Stimulated activated CD4-positive, alpha-beta T cell treated with anti-CD3 and anti-CD28 coated beads, TNF-alpha, amount 100 ng/mL, for 4 hours (primary cell): ENCODE results near the gene CD69.

Source experiments
- DNase-seq, 3 experiments: peaks; one replicate each; pipeline ENCODE4 v3.0.0-alpha.2; 2020; ENCODE audit warnings: low read depth in 3 of 3

The CD69 gene

DNA sequence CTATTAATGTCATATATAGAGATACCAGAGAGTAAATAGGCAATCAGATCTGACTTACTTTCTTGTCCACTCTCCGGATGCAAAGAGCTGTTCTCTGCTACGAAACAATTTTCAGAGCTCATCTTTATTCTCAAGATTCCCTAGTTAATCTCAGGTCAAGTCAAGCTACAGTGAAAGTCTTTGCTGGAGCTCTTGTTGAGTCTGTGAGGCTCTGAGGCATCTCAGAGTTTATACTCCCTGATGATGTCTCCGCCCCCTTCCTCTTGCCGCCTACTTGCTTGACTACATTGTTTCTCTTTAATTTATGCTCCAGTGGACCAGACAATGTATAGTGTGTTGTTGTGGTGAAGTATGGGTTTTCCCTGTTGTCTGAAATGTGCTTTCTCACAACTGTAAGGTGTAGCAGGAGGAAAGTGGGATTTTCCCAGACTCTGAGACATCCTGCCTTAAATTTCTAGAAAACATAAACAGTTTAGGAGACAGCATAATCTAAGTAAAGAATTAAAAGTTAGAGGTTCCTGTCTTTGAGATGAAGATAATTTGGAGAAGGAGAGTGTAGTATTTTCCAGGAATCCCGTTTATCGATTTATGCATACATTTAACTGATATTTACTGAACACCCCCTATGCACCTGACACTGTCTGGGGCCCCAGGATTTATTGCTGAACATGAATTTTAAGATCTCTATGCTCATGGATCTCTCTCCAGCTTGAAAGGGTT lies at the start of gene CD69:
TSS of gene CD69 (minus strand) at position 203 of the 720 bp plus-strand sequence. CDS start at position 122, 81 bp downstream.
- DNase-seq = peak in 2 of 3 experiments; percentile 65 to 76

DNA sequence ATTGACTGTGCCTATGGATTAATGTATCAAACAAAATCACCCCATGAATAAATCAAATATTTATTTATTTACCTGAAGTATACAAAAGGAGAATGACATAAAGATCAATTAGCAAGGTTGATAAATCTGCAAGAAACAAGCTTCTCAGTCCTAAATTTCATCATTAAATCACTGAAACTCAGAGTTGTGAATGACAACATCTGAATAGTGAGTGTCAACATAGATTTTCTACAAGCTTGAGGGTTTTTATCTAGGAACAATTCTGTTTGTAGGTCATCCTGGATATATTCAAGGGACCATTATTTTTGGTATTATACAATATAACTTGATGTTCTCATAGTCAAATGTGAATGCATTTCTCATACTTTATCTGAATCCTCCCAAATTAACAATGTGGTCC lies 49.2 kb upstream of the CD69 start:
- no peak for DNase-seq

GRCh38 chr12:9809338-9809737 lies 48.6 kb upstream of the CD69 start:
- DNase-seq = no peak

DNA sequence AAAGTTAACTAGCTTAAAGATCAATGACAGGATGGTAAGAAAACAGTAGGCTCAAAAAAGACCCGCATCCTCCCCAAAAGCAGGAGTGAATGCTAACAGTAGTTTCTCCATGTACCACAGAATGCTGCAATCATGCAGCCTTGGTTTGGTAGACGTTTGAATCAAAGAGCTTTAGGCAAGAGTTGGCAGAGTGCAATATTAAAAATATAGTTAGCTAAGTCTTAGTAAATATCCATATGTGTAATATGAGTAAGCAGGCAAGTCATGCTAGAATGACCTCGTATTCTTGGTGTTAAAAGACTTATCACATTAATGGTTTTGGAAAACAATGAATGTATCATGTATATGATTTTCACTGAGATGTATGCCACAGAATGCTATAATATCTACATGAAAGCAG lies 47.8 kb upstream of the CD69 start:
- no peak for DNase-seq

GRCh38 chr12:9806714-9807113 lies 46.0 kb upstream of the CD69 start:
- DNase-seq = no peak

GRCh38 chr12:9805883-9806282 lies 45.2 kb upstream of the CD69 start:
- no peak for DNase-seq

- DNase-seq = no peak
Observed at GRCh38 chr12:9799961-9800360, 39.3 kb upstream of the CD69 start.

DNA sequence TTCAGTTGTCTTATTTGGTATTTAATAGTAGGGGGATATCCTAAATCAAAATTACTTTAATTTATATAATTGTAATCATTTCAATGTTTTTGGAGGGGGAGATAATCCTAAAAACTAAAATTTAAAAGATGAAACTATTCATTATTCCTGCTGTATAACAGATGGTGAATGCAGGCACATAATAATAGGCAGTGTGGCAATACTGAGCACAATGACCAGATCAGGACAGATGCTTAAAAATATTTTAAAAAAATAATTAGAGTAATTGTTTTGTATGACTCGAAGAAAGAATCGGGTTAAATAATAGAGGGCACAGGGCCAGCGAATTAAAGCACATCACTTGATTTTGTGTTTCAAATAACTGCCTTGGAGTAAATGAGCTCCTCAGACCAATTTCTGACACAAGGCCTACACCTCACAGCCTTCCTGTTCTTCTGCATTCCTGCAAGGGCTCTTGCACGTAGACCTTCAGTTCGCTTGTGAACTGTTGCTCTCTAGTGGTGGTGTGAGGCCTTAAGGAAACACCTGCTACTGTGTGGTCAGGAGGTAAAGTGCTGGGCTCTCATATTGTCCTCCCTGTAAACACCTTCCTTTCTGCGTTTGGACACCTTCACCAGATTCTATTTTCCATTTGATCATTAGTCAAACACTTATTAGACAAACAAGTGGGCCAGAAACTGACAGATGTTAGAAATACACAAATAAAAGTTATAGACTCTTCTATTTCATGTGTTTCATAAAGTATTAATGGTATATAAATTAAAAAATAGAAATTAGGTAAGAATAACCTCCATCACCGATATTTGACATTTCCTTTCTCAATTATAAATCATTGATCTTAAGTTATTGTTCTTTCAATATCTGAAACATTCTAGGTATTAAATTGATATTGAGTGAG lies 37.3 kb upstream of the CD69 start:
- DNase-seq = peak in 2 of 3 experiments; percentile 35 to 52

DNA sequence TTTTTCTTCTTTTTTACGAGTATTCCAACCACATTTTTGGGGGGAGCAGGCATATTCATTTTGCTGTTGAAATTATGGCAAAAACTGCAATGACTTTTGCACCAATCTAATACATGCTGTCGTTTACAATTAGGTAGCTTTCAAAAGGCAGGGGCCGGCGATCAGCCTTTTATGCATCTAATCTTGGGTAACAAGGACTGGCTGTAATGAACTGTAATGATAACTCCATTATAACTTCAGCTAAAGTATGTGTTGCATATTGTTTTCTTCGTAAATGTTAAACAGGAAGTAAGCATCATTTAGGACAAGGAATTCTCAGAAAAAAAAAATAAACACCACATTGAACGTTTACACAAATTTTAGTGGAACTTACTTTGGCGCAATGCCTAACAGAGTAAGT lies 36.3 kb upstream of the CD69 start:
- no peak for DNase-seq

DNA sequence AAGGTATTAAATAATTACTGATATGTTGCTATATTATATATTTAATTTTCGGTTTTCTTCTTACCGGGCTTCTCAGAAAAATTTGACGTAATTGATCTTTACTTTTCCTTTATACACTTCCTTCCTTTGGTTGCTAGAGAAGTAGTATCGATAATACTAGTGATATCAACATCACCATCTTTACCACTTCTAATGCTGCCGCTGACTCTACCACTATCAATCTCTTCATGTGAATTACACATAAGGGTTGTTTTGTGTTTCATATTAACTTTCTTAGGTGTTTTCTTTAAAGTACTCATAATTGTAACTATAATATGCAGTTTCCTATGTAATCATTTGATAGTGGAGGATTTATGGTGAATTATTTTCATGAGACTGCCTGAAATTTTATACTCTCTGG lies 35.6 kb upstream of the CD69 start:
- no peak for DNase-seq

DNA sequence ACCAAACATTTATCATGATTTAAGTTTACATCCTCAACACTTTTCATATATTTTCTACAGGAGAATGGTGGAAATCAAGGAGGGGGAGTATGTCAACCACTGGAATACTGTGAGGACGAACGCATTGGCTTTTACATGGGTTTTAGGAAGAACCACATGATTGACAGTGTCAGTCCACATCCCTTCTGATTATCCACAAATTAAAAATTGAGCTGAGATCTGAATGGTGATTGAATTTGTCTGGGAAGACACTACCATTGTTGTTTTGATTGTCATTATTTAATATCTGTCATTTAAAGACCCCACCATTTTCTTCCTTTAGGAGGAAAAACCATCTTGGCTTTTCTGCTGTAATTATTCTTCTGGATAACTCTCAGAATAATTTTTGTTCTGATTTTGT lies 35.2 kb upstream of the CD69 start:
- no peak for DNase-seq

DNA sequence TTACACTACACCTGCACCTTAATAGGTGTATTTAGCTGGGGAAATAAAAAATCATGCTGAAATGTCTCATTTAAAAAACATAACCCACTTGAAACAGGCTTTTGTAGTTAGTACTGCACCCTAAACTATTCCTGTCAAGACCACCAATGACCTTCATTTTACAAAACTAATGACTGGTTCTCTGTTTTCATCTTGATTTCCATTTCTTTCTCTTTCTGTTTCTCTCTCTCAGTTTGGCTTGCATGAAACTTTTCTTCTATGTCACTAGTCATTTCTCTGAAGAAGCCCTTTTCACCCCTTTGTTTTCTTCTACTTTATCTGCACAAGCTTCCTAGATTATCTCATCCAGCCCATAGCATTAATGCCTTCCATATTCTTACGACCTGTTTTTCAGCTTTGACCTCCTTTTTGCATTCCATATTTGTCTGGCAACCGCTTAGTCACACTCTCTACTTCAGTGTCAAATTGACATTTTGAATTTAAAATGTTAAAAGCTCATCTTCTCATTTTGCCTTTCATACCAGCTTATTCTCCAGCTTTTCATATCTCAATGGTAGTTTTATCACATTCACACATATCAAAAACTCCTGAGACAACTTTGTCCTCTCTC lies 33.9 kb upstream of the CD69 start:
- no peak for DNase-seq

GRCh38 chr12:9793779-9794395 lies 33.2 kb upstream of the CD69 start:
- DNase-seq = no peak

DNA sequence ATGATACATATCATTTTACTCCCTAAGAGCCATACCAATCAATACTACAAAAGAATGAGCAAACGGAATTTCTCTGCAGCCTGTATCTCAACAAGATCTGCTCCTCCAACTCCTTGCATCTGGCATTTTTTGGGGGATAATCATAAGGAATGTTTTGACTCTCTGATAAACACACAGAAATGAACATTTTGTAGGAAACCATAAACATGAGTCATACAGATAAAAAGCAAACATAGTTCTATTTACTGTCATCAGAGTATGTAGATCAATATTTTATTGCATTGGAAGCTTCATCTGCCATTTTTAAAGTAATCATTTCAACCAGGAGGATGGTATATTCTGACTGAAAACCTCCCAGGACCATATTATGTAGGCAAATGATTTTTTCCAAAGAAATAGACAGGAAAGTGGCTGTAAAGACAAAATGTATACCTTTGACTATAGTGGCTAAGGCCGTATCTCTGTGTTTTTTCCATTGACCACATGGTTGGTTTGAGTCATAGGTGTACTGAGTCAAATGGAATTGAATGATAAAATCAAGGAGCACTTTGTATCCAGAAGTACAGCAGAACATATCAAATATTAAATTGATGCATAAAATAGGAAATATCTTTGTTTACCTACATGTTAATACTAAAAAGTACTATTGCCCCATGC lies 32.4 kb upstream of the CD69 start:
- DNase-seq = no peak

DNA sequence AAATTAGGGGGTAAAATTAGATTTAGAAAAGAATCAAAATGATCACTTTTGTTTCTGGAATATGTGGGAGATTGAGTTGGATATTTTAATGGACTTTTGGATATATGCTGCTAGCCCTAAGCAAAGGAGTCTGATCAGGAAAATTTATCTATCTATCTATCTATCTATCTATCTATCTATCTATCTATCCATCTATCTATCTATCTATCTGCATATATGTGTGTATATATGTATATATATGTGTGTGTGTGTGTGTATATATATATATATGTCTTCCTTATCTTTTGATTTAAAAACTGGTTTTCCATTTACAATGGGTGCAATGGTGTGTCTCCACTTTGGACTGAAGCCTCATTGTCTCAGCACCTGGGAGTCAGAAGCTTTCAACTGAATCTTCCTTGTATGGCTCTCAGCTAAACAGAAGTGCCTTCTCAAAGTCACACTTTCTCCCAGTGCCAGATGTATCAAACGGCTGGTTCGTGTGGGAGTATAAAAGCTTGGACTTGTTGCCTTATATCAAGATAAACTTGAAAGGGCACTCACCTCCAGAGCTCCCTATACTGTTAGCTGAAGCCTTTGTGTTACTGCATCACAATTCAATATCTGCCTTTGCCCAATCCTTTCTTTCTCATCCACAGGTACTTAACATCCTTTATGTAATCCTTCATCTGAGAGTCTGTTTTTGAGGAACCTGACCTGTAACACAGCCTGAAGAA lies 31.6 kb upstream of the CD69 start:
- no peak for DNase-seq

DNA sequence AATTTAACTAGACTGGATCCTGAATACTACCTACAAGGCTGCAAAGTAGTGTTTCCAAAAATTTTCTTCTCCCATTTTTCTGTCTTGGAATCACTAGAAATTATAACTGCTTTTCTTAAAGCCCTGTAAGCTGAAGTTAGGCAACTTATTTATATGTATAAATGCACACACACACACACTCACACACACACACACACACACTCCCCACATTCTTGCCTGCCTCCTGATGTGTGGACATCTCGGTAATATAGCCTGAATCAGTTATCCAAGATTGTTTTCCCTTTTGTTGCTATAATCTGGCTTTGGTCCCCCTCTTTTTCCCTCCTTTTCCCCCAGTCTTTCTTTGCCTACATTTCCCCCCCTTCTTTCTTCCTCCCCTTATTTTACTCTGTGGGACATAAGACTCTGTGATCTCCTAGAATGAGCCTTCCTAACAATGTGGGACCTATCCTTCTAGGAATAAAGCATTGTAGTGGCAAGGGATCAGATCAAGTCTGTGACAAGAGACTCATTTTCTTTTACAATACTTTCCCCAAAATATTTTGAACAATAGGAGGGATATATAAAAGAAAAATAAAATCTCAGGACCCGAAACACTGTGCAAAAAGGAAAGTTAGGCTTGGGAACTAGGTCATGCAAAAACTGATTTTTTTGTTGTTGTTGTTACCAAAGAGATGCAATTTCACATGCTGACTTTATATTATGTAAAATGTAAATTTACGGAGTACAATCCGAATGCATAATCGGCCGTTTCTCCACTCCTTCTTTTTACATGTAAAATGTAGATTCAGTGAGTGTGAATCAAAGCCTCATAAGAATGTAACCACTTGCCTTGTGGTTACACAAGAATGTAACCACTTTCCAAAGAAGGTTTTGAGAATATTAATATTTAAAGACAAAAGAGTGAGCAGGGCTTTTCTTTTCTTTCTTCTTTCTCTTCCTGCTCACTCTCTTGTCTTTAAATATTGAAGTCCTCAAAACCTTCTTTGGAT lies 26.3 kb upstream of the CD69 start:
- DNase-seq = no peak

- DNase-seq = no peak
Observed at GRCh38 chr12:9784816-9785215, 24.1 kb upstream of the CD69 start.

DNA sequence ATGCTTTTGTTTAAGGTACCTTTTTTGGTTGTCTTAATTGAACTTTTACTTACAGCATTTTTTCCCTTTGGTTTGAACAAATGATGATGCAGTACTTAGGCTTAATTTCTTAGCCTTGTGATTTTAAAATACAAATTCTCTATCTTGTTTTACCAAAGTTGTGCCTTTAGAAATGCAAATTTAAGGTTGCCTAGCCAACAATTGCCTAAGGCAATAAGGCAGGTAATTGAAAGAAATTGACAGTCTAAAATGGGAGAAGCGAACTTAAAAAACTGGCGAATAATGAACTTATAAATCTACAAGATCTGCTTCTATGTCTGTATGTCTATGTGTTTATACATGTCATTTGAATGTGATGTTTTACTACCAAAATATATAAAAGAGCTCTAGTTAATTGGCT lies 23.6 kb upstream of the CD69 start:
- no peak for DNase-seq

GRCh38 chr12:9782547-9783382 lies 22.1 kb upstream of the CD69 start:
- DNase-seq = no peak
